Hematopoietic multipotent progenitor cell treated with erythropoietin and hydrocortisone succinate and interleukin-3 and kit ligand, for 8 days (in vitro differentiated cells): ENCODE measurements around the gene BARX1.
"Not testable (repeated sequence)": the region's sequence is repeated elsewhere in the genome, so short reads cannot be mapped to it uniquely, and the experiment has no call there.

Source experiments
- DNase-seq: peaks from one replicate; pipeline ENCODE4 v3.0.0-alpha.2; 2015

The BARX1 gene

GRCh38 chr9:93950619-93951601, 4.2 kb downstream of the BARX1 start:
- DNase-seq = no peak

- DNase-seq = no peak
Measured at GRCh38 chr9:93949694-93950449, 5.3 kb downstream of the BARX1 start.

DNA sequence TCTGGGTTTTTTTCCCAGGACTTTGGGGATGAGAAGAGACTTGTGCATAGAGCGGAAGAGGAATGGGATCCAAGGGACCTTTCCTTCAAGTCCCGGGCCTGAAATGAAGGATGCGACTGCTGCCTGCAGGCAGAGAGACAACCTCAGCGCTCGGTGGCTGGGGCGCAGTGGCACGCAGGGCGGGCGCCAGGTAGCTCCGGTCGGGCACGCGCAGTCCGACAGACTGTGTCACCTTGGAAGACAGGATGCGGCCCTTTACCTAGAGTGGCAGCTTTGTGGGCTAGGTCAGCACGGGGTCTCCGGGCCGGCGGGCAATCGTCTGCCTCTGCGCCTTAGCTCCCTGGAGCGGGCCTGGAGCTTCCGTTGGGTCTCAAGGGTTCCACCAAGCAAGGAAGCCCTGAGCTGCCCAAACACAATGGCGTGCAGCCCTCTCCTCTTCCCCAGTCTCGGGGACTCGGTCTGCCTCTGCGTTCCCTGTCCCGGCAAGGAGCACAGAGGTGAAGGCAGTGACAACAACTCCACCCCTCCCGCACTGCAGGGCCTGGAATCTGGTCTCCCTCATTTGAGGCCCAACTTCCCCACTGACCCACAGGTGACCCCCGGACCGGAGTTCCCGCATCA, 6.0 kb downstream of the BARX1 start:
- no peak for DNase-seq

DNA sequence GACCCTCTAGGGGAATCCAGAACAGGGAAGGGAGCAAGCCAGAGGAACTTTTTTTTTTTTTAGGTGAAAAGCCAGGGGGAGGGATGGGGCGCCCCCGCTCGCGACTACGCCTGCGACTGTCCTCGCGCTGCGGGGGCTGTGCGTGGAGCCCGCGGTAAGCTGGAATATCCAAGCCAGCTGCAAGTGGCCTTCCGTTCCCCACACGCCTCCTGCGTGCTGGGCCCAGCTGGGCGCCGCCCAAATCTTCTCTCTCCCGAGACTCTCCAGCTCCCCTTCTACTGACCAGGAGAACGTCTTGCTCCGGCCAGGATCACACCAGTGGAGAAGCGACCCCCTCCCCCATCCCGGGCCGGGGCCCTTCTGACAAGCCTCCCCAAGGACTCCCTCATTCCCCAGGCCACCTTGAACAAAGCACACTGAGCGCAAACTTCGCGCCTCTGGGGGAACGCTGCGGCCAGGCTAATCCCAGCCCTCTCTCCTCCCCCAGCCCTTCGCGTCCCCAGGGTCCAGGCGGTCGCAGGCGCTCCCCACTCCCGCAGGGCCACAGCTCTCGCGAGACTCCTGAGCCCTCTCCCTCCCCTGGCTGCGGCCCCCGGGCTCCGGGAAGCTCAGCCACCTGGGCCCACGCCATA, 6.6 kb downstream of the BARX1 start:
- no peak for DNase-seq

GRCh38 chr9:93947409-93948070, 7.6 kb downstream of the BARX1 start:
- no peak for DNase-seq

- no peak for DNase-seq
Measured at GRCh38 chr9:93946338-93946712, 8.8 kb downstream of the BARX1 start.

- DNase-seq = no peak
Measured at GRCh38 chr9:93945400-93946337, 9.5 kb downstream of the BARX1 start.

- DNase-seq = no peak
Measured at GRCh38 chr9:93944011-93944410, 11.1 kb downstream of the BARX1 start.

- DNase-seq = no peak
Measured at GRCh38 chr9:93942161-93942560, 13.0 kb downstream of the BARX1 start.

GRCh38 chr9:93941493-93941892, 13.7 kb downstream of the BARX1 start:
- no peak for DNase-seq

- no peak for DNase-seq
Measured at GRCh38 chr9:93940951-93941350, 14.2 kb downstream of the BARX1 start.

GRCh38 chr9:93939589-93939988, 15.6 kb downstream of the BARX1 start:
- DNase-seq = not testable (repeated sequence)

- DNase-seq = no peak
Measured at GRCh38 chr9:93937193-93937592, 18.0 kb downstream of the BARX1 start.

DNA sequence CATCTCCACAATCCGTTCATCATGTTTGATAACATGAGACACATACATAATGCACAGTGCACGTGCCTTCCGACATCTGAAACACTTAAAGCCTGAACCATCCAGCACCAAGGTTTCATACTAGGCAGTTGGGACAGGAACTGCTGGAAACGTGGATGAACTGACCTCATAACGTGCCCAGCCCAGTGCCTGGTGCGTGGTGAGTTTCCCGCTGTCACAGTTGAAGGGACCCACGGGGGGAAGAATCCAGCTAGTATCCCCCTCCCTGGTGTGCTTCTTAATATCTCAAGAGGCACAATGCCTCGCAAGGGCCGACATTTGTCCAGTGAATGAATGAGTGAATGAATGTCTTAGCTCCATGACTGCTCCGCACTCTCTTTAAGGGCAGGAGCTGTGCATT, 23.2 kb downstream of the BARX1 start:
- DNase-seq = no peak

GRCh38 chr9:93930070-93930469, 25.1 kb downstream of the BARX1 start:
- no peak for DNase-seq

- DNase-seq = no peak
Measured at GRCh38 chr9:93929231-93929630, 25.9 kb downstream of the BARX1 start.

GRCh38 chr9:93922535-93922934, 32.6 kb downstream of the BARX1 start:
- DNase-seq = no peak

DNA sequence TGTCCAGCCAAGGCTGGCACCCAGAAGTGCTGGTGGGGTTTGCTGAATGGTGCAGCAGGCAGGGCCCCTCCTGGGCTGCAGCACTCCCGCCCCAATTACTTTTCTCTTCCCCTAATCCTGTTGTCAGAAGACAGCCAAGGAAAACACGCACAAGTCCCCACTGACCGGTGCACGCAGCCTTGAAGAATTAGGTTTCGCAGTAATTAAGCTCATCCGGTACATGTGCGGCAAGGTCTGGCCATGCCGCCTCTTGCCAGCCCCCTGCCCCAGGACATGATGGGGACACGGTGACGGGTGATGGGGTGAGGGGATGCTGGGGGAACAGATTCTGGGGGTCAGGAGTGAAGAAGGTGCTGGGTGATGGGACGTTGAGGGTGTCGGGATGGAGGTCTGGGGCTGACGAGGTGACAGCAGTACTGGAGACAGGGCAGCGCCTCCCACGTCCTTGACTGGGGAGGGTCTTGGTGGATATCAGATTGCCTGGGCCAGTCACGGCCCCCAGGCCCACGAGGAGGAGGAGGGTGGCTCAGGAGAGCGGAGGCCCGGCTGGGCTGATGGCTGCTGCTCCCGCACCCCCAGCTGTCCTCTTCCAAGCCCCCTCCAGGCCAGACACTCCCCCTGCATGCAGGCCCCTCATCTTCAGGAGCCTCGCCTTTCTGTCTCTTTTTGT, 34.9 kb downstream of the BARX1 start:
- DNase-seq = no peak

GRCh38 chr9:93918061-93918460, 37.1 kb downstream of the BARX1 start:
- DNase-seq = no peak

GRCh38 chr9:93917121-93917853, 37.9 kb downstream of the BARX1 start:
- no peak for DNase-seq
